Coronary artery (tissue), 2 donors: Measurements from ENCODE around the gene PAXIP1.
"Not testable (repeated sequence)": the region's sequence is repeated elsewhere in the genome, so short reads cannot be mapped to it uniquely, and the experiment has no call there.

Experiments
- DNase-seq: peaks from one replicate; pipeline ENCODE4 v3.0.0-alpha.2; 2017; ENCODE audit warnings: low spot score
- H3K27ac ChIP-seq, 2 donors: fragments of 200-600 bp; sonication (generic); one replicate each; pipeline ENCODE4 v1.5.1; 2016 to 2019
- H3K4me3 ChIP-seq: fragments of 200-600 bp; sonication (generic); 2 replicates; pipeline ENCODE4 v1.5.1; 2016; ENCODE audit warnings: mild to moderate bottlenecking, moderate library complexity
- CTCF ChIP-seq: fragments of 200-600 bp; sonication (generic); IDR thresholded peaks from one replicate; pipeline ENCODE4 v1.5.1; 2019; ENCODE audit warnings: antibody characterized with exemption

Gene PAXIP1

GRCh38 chr7:154946166-154946565, 56.8 kb downstream of the PAXIP1 start:
- no peak for DNase-seq
- no peak overlapping the region for H3K4me3 ChIP-seq
- H3K27ac ChIP-seq, result no peak overlapping the region
- TF ChIP-seq CTCF, result no peak

GRCh38 chr7:154943906-154944305, 59.0 kb downstream of the PAXIP1 start:
- TF ChIP-seq CTCF, result no peak
- no peak overlapping the region for H3K4me3 ChIP-seq
- H3K27ac ChIP-seq, result no peak overlapping the region
- DNase-seq, result no peak

- no peak for TF ChIP-seq CTCF
- Histone ChIP-seq H3K4me3 (no peak overlapping the region), H3K27ac (no peak overlapping the region)
- no peak for DNase-seq
Observed at GRCh38 chr7:154942691-154943090, 60.2 kb downstream of the PAXIP1 start.

- H3K27ac ChIP-seq, result no peak overlapping the region
Observed at GRCh38 chr7:154937837-154938236, 65.1 kb downstream of the PAXIP1 start.

GRCh38 chr7:154934353-154934952, 68.5 kb downstream of the PAXIP1 start:
- not testable (repeated sequence) for H3K27ac ChIP-seq, H3K4me3 ChIP-seq, DNase-seq

More at GRCh38 chr7:154937837-154938236, 65.1 kb downstream of the PAXIP1 start:
- no peak overlapping the region for H3K4me3 ChIP-seq
- no peak for TF ChIP-seq CTCF
- DNase-seq, result no peak

GRCh38 chr7:154931906-154932305, 71.0 kb downstream of the PAXIP1 start:
- Histone ChIP-seq H3K27ac (no peak overlapping the region), H3K4me3 (no peak overlapping the region)
- DNase-seq, result no peak
- no peak for TF ChIP-seq CTCF

GRCh38 chr7:154929006-154929726, 73.8 kb downstream of the PAXIP1 start:
- H3K27ac ChIP-seq, result peak overlapping the region; percentile 81 to 89
- no peak for DNase-seq
- TF ChIP-seq CTCF, result no peak
- H3K4me3 ChIP-seq, result peak overlapping the region; percentile 77
